Motor neuron (in vitro differentiated cells): ENCODE data around the gene ZNF778. TPM values are rescaled to one million over a fixed set of nuclear protein-coding genes. Genes with fewer than 3 reads are reported as not detected.

Experiments
- ATAC-seq, 8 experiments: fragments of 200-7000 bp; cut with Tn5 transposase; replicated peaks in 6 of 8; 2 replicates each; pipeline ENCODE4 v1.8.0; 2021; ENCODE audit warnings: mild to moderate bottlenecking in 8 of 8, moderate library complexity in 8 of 8
- H3K27ac ChIP-seq, 2 donors: fragments of 250-450 bp; sonication (Bioruptor Pico); 2 replicates each; pipeline ENCODE4 v1.9.0; 2021; ENCODE audit warnings: antibody characterized with exemption in 2 of 2, mild to moderate bottlenecking in 2 of 2, moderate library complexity in 1 of 2
- H3K4me1 ChIP-seq, 2 donors: fragments of 250-450 bp; sonication (Bioruptor Pico); replicated peaks in 1 of 2; 2 replicates each; pipeline ENCODE4 v1.6.1; 2021; ENCODE audit warnings: antibody characterized with exemption in 2 of 2, mild to moderate bottlenecking in 2 of 2, moderate library complexity in 1 of 2
- H3K4me3 ChIP-seq, 5 donors: fragments of 250-450 bp; sonication (Bioruptor Pico); 2 replicates each; pipeline ENCODE4 v1.9.0; 2021; ENCODE audit warnings: antibody characterized with exemption in 5 of 5, mild to moderate bottlenecking in 5 of 5, moderate library complexity in 4 of 5
- WGBS, 10 experiments: fragments of 450-650 bp; shearing (Covaris generic); methylation state at CpG; one replicate each; pipeline ENCODE4 v1.0.0; 2022; 5-methylcytosine and 5-hydroxymethylcytosine counted together
- in situ Hi-C, 9 experiments: fragments of 400-800 bp; cut with MboI; loops; one replicate each; pipeline ENCODE4 v1.15.0; 2021; ENCODE audit warnings: low sequenced_read_pairs in 9 of 9, low pct_unique_long_range_greater_than_20kb in 2 of 9; ENCODE audit not compliant: unreplicated experiment in 9 of 9
- total RNA-seq, 8 experiments: library from RNA; unstranded; fragments of 300-600 nt; gene quantifications; 2 replicates each; pipeline versions ENCODE4 v1.2.3 to v1.2.4, GENCODE V29; 2022

ZNF778 gene
- total RNA-seq, 8 experiments from 2014 or later: 6.8 to 14.7 (median 9.0) TPM

GRCh38 chr16:89283449-89283848, 65.9 kb downstream of the ZNF778 start:
- no peak for ATAC-seq
- Histone ChIP-seq H3K4me1 (no peaks in the 10 kb centered on the region), H3K27ac (no peak overlapping the region), H3K4me3 (no peak overlapping the region)
- in situ Hi-C loops: no loop called here
- 40 to 100% (median 89%) methylated on average over 1 to 19 of the region's 20 CpGs for WGBS, 10 experiments

GRCh38 chr16:89285381-89285780, 67.9 kb downstream of the ZNF778 start:
- Histone ChIP-seq H3K4me1 (no peaks in the 10 kb centered on the region), H3K4me3 (no peak overlapping the region), H3K27ac (no peak overlapping the region)
- ATAC-seq: peak in 1 of 8 experiments; percentile 21
- in situ Hi-C loops: no loop called here
- WGBS, 10 experiments: 95 to 100% (median 100%) methylated on average over 1 to 16 of the region's 17 CpGs; no CpG with 5 or more reads in 3 of the 10 experiments

DNA sequence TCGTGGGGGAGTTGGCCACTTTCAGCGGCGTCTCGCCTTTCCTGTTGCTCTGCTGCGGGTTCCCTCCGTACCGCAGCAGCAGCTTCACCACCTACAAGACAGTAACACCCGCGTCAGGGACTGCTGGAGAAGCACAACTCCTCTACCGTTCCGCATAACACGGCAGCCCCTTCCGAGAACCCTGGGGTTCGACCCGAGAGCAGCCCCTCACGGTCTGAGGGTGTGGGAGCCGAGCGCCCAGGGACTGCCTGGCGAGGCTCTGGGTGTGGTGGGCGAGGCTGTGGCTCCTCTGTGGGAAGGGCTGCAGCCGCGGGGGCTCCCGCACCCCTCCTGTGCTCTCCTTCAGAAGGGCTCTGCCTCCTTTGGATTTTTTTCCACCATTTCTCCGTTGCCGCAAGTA, 68.6 kb downstream of the ZNF778 start:
- Histone ChIP-seq H3K4me3 (no peak overlapping the region), H3K4me1 (no peaks in the 10 kb centered on the region), H3K27ac (no peak overlapping the region)
- in situ Hi-C loops: no loop called here
- peak in 3 of 8 experiments; percentile 6 to 14 (median 9) for ATAC-seq
- whole genome bisulfite sequencing, 10 experiments: 40 to 100% (median 93%) methylated on average over 1 to 18 of the region's 25 CpGs; no CpG with 5 or more reads in 4 of the 10 experiments

Other genes with a start within 250 kb of the ZNF778 start
- gene CBFA2T3, start 240.5 kb upstream of the ZNF778 start, total RNA-seq: 1 to 10 TPM in 6 of 8 experiments, under 1 TPM in 2; 0.41 to 3.4 (median 1.2) TPM
- 10 to 100 TPM in 6 of 8 experiments, 1 to 10 TPM in 2; 7.7 to 39.8 (median 13.8) TPM for gene ACSF3, start 123.9 kb upstream of the ZNF778 start, total RNA-seq
- under 1 TPM in 6 of 8 experiments, not detected in 2; 0.11 to 0.38 (median 0.22) TPM for gene CDH15, start 46.0 kb upstream of the ZNF778 start, total RNA-seq
- 1 to 10 TPM in 1 of 8 experiments, under 1 TPM in 4, not detected in 3; 0.15 to 1.3 (median 0.71) TPM for gene SLC22A31, start 17.2 kb upstream of the ZNF778 start, total RNA-seq